Ovary (tissue), 3 donors: ENCODE results near the gene KDM2B.

ENCODE experiments used
- CTCF ChIP-seq, 3 donors: fragments of 450-650 bp in 2 of 3; fragments of 200-600 bp in 1 of 3; IDR thresholded peaks; one replicate each; pipeline versions ENCODE4 v1.5.1 to v1.8.0; 2016 to 2022; ENCODE audit warnings: antibody characterized with exemption in 3 of 3, mild to moderate bottlenecking in 1 of 3
- EP300 ChIP-seq: sonication (generic); formaldehyde crosslinking; IDR thresholded peaks from one replicate; pipeline ENCODE4 v1.6.1; 2017; ENCODE audit warnings: antibody characterized with exemption
- donor health status: DM: no; HTN: no; CAD: no.

GRCh38 chr12:121438905-121439304, 141.9 kb downstream of the KDM2B start:
- TF ChIP-seq CTCF (IDR thresholded peaks at IDR 0.05): no peak
- TF ChIP-seq EP300: no peak
